GM12801 (cell line): ENCODE data around the gene TTC13.

Source experiments
- TF ChIP-seq, protein P1 (sequence below): IDR thresholded peaks from one replicate; pipeline ENCODE4 v1.5.1; 2011; ENCODE audit warnings: control low read depth; ENCODE audit not compliant: insufficient read length; ENCODE audit errors: extremely low read depth

Gene TTC13

DNA sequence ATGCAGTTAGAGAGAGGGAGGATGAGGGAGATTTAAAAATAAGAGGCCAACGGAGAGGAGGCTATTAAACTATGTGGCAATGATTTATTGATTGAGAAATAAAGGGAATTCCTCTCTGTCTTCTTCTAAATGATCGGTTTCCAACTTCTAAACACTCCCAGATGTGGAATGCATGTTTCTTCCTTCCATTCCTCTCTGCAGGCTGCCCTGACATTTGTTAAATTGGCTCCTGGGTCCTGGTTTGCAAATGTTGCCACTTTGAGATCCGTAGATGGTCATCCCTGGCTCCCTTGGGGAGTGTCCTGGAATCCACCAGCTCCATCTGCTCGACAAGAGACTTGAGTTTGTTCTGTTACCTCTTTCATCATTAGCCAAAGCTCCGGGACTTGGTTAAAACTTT is 100.1 kb downstream of the TTC13 start:
- TF ChIP-seq, protein P1, sequence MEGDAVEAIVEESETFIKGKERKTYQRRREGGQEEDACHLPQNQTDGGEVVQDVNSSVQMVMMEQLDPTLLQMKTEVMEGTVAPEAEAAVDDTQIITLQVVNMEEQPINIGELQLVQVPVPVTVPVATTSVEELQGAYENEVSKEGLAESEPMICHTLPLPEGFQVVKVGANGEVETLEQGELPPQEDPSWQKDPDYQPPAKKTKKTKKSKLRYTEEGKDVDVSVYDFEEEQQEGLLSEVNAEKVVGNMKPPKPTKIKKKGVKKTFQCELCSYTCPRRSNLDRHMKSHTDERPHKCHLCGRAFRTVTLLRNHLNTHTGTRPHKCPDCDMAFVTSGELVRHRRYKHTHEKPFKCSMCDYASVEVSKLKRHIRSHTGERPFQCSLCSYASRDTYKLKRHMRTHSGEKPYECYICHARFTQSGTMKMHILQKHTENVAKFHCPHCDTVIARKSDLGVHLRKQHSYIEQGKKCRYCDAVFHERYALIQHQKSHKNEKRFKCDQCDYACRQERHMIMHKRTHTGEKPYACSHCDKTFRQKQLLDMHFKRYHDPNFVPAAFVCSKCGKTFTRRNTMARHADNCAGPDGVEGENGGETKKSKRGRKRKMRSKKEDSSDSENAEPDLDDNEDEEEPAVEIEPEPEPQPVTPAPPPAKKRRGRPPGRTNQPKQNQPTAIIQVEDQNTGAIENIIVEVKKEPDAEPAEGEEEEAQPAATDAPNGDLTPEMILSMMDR, result no peak

DNA sequence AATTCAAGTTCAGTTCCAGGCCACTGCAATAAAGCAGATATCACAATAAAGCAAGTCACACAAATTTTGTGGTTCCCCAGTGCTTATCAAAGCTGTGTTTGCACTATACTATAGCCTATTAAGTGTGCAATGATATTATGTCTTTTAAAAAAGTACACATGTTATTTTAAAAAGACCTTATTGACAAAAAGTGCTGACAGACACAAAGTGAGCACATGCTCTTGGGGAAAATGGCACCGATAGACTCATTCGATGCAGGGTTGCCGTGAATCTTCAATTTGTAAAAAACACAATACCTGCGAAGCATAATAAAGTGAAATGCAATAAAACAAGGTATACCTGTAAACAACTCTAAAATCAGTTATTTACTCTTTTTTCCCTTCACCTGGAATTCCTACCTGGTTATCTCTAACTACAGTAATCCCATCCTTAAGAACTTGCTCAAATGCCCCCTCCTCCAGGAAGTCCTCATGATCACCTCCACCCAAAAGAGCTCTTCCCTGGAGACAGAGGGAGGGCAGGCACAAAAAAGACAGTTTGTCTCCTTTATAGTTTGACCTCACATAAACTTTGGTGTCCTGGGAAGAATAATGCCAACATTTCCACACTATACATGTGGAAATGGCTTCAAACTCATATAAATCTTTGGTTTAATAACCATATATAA is 100.6 kb downstream of the TTC13 start:
- TF ChIP-seq, protein P1, result no peak

DNA sequence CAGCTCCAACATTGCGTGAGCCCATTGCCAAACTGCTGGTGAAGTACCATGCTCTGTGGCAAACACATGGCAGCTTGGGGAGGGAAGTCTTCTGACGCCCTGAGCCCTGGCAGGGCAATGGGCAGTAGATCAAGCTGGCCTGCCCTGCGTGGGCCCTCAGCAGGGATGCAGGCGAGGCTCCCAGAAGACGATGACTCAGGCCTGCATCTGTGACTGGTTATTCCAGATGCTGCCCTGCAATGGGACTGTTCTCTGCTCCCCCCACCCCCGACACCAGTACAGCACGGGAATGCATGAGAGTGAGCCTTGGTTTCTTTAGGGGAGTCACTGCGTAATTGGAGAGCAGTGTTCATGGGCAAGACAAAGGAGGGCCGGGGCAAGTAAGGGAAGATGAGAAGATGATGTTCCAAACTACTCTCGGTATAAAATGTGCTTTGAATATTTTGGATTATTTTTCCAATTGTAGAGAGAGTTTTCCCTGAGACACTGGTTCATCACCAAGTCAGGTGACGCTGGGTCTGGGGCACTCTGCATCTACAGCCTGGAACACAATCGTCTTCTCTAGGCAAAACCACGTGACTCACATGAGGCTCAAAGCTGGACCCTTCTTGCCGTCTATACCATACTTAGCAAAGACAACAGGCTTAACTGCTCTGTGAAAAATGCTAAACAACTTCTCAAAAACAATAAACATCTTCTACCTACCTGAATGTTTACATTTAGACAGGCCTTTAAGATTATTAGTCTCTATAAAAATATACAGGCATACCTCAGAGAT is 101.3 kb downstream of the TTC13 start:
- TF ChIP-seq, protein P1, result no peak

GRCh38 chr1:230876660-230877059 is 102.0 kb downstream of the TTC13 start:
- TF ChIP-seq, protein P1, result no peak

- TF ChIP-seq, protein P1, result no peak
Measured at GRCh38 chr1:230875370-230875769, 103.3 kb downstream of the TTC13 start.

DNA sequence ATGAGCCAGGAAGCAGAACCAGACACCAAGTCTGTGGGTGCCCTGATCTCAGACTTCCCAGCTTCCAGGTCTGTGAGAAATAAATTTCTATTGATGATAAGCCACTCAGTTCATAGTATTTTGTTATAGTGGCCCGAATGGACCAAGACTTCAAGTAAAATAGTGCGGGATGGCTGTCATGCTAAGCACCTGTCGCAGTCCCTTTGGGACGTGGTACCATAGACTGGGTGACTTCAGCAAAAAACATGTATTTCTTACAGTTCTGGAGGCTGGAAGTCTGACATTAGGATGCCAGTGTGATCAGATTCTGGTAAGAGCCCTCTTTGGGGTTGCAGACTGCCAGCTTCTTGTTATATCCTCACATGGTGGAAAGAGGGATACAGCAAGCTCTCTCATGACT is 107.7 kb downstream of the TTC13 start:
- TF ChIP-seq, protein P1, result no peak

DNA sequence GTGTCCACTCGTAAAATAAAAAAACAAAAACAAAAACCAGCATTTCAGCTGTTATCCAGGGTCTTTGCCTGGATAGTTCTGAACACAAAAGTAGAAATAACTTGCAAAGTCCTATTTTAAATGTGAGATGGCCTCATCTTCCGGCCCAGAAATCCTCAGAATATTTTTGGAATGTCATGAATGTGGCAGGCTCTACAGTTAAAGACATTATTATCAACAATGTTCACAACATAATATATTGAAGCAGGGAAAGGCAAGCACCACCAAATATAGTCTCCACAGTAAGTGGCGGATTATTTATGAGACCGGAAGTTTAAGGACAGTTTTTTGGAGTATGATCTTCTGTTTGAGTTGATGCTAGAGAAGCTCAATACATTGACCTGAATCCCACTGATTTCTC is 109.2 kb downstream of the TTC13 start:
- TF ChIP-seq, protein P1, result no peak
